HEK293 (cell line): ENCODE data around the gene ARAP1.

Experiments used
- ATF2 ChIP-seq: fragments of 450-650 bp; formaldehyde crosslinking; IDR thresholded peaks from 2 replicates; pipeline ENCODE4 v1.5.1; 2016; ENCODE audit warnings: missing biosample characterization, missing genetic modification characterization, low read depth
- ZBTB17 ChIP-seq: fragments of 450-650 bp; formaldehyde crosslinking; IDR thresholded peaks from 2 replicates; pipeline ENCODE4 v1.5.1; 2016; ENCODE audit warnings: missing biosample characterization, missing genetic modification characterization

DNA sequence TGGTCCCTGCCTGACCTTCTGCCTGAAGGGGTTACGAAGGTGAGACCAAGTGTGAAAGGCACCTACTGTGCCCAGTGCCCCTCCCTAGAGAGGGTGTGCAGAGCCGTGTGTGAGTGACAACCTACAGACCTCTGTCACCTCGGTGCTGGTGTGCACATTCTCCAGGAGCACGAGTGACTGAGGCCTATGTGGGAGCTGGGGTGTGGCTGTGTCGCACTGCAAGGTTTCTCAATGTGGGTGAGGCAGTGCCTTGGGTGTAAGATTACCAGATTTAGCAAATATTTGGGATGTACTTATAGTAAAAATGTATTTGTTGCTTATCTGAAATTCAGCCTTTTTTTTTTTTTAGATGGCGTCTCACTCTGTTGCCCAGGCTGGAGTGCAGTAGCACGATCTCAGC is 36.0 kb upstream of the ARAP1 start:
- TF ChIP-seq ATF2 (no peak), ZBTB17 (no peak)
